HFF-Myc (cell line): ENCODE results near the gene RALGAPA1.

ENCODE experiments used
- DNase-seq: peaks from one replicate; pipeline ENCODE4 v3.0.0-alpha.2; 2011; ENCODE audit warnings: low read depth; ENCODE audit errors: extremely low read depth
- H3K4me3 ChIP-seq: replicated peaks from 2 replicates; pipeline ENCODE4 v1.5.1; 2011; ENCODE audit warnings: low read depth, mild to moderate bottlenecking, control low read depth, low read length
- TF ChIP-seq, protein P1 (sequence below): IDR thresholded peaks from 2 replicates; pipeline ENCODE4 v1.5.1; 2012; ENCODE audit warnings: mild to moderate bottlenecking, low read depth, low read length, control low read depth; ENCODE audit errors: missing control alignments

RALGAPA1 gene

GRCh38 chr14:35506927-35507326 is 302.2 kb downstream of the RALGAPA1 start:
- no peak for DNase-seq
- H3K4me3 ChIP-seq: no peak overlapping the region
- TF ChIP-seq, protein P1, sequence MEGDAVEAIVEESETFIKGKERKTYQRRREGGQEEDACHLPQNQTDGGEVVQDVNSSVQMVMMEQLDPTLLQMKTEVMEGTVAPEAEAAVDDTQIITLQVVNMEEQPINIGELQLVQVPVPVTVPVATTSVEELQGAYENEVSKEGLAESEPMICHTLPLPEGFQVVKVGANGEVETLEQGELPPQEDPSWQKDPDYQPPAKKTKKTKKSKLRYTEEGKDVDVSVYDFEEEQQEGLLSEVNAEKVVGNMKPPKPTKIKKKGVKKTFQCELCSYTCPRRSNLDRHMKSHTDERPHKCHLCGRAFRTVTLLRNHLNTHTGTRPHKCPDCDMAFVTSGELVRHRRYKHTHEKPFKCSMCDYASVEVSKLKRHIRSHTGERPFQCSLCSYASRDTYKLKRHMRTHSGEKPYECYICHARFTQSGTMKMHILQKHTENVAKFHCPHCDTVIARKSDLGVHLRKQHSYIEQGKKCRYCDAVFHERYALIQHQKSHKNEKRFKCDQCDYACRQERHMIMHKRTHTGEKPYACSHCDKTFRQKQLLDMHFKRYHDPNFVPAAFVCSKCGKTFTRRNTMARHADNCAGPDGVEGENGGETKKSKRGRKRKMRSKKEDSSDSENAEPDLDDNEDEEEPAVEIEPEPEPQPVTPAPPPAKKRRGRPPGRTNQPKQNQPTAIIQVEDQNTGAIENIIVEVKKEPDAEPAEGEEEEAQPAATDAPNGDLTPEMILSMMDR: no peak

DNA sequence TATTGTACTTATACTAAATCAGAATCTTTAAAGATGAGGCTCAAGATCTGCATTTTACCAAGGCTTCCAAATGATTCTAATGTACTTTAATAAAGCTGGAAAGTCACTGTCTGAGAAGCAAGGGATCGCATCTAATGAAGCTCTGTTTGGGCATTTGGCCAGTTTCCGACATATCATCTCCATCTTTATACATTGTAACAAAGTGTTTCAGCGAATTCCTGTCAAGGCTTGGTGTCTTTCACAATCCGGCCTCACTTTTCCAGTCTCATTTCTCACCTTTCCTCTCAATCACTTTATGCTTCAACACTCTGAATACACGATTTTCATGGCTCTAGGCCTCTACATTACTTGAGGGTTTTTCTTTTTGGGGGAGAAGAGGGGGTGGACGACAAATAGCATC is 302.6 kb downstream of the RALGAPA1 start:
- TF ChIP-seq, protein P1: no peak

GRCh38 chr14:35504260-35504659 is 304.8 kb downstream of the RALGAPA1 start:
- no peak overlapping the region for H3K4me3 ChIP-seq
- DNase-seq: no peak
- TF ChIP-seq, protein P1: no peak

More for the DNA sequence above, 302.6 kb downstream of the RALGAPA1 start:
- H3K4me3 ChIP-seq: no peak overlapping the region
- no peak for DNase-seq

DNA sequence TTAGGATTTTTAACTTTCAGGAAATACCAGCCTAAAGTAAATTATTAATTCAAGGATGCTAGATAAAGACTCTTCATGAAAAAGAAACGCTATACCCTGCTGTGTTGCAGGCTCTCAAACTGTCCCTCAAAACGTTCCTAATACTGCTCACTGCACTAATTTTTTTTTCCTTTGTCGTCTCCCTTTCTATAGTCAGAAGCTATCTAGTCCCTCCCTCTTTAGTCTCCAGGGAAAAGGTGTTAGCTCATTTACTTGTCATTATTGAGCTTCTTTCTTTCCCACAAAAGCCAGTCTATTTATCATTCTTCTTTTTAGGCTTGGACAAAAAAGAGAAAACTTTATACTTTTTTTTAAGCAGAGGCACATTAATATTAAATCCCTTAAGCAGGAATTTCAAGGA is 305.4 kb downstream of the RALGAPA1 start:
- DNase-seq: no peak
- H3K4me3 ChIP-seq: no peak overlapping the region
- TF ChIP-seq, protein P1: no peak

GRCh38 chr14:35499180-35499579 is 309.9 kb downstream of the RALGAPA1 start:
- TF ChIP-seq, protein P1: no peak
- H3K4me3 ChIP-seq: no peak overlapping the region
- DNase-seq: no peak

GRCh38 chr14:35495278-35495677 is 313.8 kb downstream of the RALGAPA1 start:
- DNase-seq: no peak

More at GRCh38 chr14:35495278-35495677, 313.8 kb downstream of the RALGAPA1 start:
- H3K4me3 ChIP-seq: no peak overlapping the region
- TF ChIP-seq, protein P1: no peak
